IMR-90 (cell line): Measurements from ENCODE around the gene DVL3. TPM values are rescaled to one million over a fixed set of nuclear protein-coding genes. Genes with fewer than 3 reads are reported as not detected.

Experiments
- ATAC-seq: fragments of 200-7000 bp; cut with Tn5 transposase; 2 replicates; pipeline ENCODE4 v1.9.1; 2020; ENCODE audit warnings: low read depth, mild to moderate bottlenecking, moderate library complexity
- BruUV-seq: library from RNA; stranded (reverse); fragments of 400-500 nt; replicated peaks from 2 replicates; lab custom pipeline; 2021; lab: Mats Ljungman, UMichigan
- CTCF ChIA-PET: fragments of 300-600 bp; formaldehyde crosslinking; extraction: SDS; loops from one replicate; lab custom pipeline; 2021; ENCODE audit warnings: antibody characterized with exemption; lab: Yijun Ruan, JAX
- POLR2A ChIA-PET: fragments of 300-600 bp; sonication (Branson Sonifier 250); formaldehyde crosslinking; loops from one replicate; lab custom pipeline; 2022; ENCODE audit warnings: antibody characterized with exemption; ENCODE audit not compliant: unreplicated experiment; lab: Charles Lee
- DNase-seq: peaks from one replicate; pipeline ENCODE4 v3.0.0; 2013
- H2AFZ ChIP-seq: replicated peaks from 2 replicates; pipeline ENCODE3; 2013; ENCODE audit warnings: low read length, mild to moderate bottlenecking; ENCODE audit not compliant: poor library complexity
- H2AK5ac ChIP-seq: 2 replicates; pipeline ENCODE4 v1.6.1; 2013; ENCODE audit warnings: low read depth, low read length, inconsistent platforms
- H2AK9ac ChIP-seq: replicated peaks from 2 replicates; pipeline ENCODE3; 2013; ENCODE audit warnings: mild to moderate bottlenecking, low read depth, low read length, moderate library complexity; ENCODE audit not compliant: poor library complexity
- H2BK120ac ChIP-seq: 2 replicates; pipeline ENCODE4 v1.6.1; 2013; ENCODE audit warnings: low read depth, low read length, inconsistent platforms
- H2BK15ac ChIP-seq: 3 replicates; pipeline ENCODE4 v1.6.1; 2013; ENCODE audit warnings: low read depth, low read length, inconsistent platforms
- H2BK20ac ChIP-seq: 2 replicates; pipeline ENCODE4 v1.6.1; 2013; ENCODE audit warnings: low read depth, mild to moderate bottlenecking, inconsistent platforms, low read length, moderate library complexity
- H2BK5ac ChIP-seq: 2 replicates; pipeline ENCODE4 v1.6.1; 2013; ENCODE audit warnings: mild to moderate bottlenecking, low read depth, low read length, inconsistent platforms; ENCODE audit not compliant: poor library complexity, severe bottlenecking
- H3K14ac ChIP-seq: replicated peaks from 2 replicates; pipeline ENCODE4 v1.6.1; 2013; ENCODE audit warnings: low read depth, low read length, inconsistent platforms
- H3K18ac ChIP-seq: 2 replicates; pipeline ENCODE4 v1.6.1; 2013; ENCODE audit warnings: low read depth, low read length, control low read depth
- H3K23ac ChIP-seq: 2 replicates; pipeline ENCODE4 v1.6.1; 2013; ENCODE audit warnings: low read depth, low read length, inconsistent platforms
- H3K27ac ChIP-seq: 2 replicates; pipeline ENCODE4 v1.5.1; 2013; ENCODE audit warnings: mild to moderate bottlenecking, control low read depth, low read length; ENCODE audit not compliant: insufficient read depth
- H3K27me3 ChIP-seq: 2 replicates; pipeline ENCODE4 v1.6.1; 2013; ENCODE audit warnings: low read length; ENCODE audit not compliant: control insufficient read depth, insufficient read depth
- H3K36me3 ChIP-seq: 2 replicates; pipeline ENCODE4 v1.6.1; 2013; ENCODE audit warnings: low read length, mixed read lengths; ENCODE audit not compliant: control insufficient read depth, insufficient read depth
- H3K4ac ChIP-seq: 2 replicates; pipeline ENCODE4 v1.6.1; 2013; ENCODE audit warnings: low read depth, low read length, inconsistent platforms
- H3K4me1 ChIP-seq: 2 replicates; pipeline ENCODE4 v1.6.1; 2013; ENCODE audit warnings: low read length, mixed read lengths; ENCODE audit not compliant: control insufficient read depth, insufficient read depth
- H3K4me2 ChIP-seq: 2 replicates; pipeline ENCODE4 v1.6.1; 2013; ENCODE audit warnings: low read depth, mild to moderate bottlenecking, control low read depth, low read length, moderate library complexity
- H3K4me3 ChIP-seq: 2 replicates; pipeline ENCODE4 v1.5.1; 2013; ENCODE audit warnings: low read depth, mild to moderate bottlenecking, control low read depth, low read length, moderate library complexity; ENCODE audit not compliant: insufficient read depth
- H3K56ac ChIP-seq: 2 replicates; pipeline ENCODE4 v1.6.1; 2013; ENCODE audit warnings: low read length, inconsistent platforms; ENCODE audit not compliant: insufficient read depth; ENCODE audit errors: extremely low read depth
- H3K79me1 ChIP-seq, 2 experiments: 2 replicates each; pipeline ENCODE4 v1.6.1; 2013; ENCODE audit warnings: low read length in 2 of 2, inconsistent platforms in 1 of 2, low read depth in 1 of 2
- H3K9ac ChIP-seq: 2 replicates; pipeline ENCODE4 v1.6.1; 2013; ENCODE audit warnings: low read depth, low read length, control low read depth
- H3K9me1 ChIP-seq: 2 replicates; pipeline ENCODE4 v1.6.1; 2013; ENCODE audit warnings: low read length, inconsistent platforms; ENCODE audit not compliant: insufficient read depth
- H3K9me3 ChIP-seq: 2 replicates; pipeline ENCODE4 v1.6.1; 2013; ENCODE audit warnings: low read length; ENCODE audit not compliant: control insufficient read depth, insufficient read depth
- H4K20me1 ChIP-seq: 2 replicates; pipeline ENCODE4 v1.6.1; 2013; ENCODE audit warnings: low read length, inconsistent platforms; ENCODE audit not compliant: insufficient read depth
- H4K5ac ChIP-seq: 2 replicates; pipeline ENCODE4 v1.6.1; 2013; ENCODE audit warnings: mild to moderate bottlenecking, low read depth, low read length, control low read depth
- H4K8ac ChIP-seq, 2 experiments: 2 replicates each; pipeline ENCODE4 v1.6.1; 2013; ENCODE audit warnings: low read depth in 2 of 2, low read length in 2 of 2, control low read depth in 1 of 2, inconsistent platforms in 1 of 2
- H4K91ac ChIP-seq: 2 replicates; pipeline ENCODE4 v1.6.1; 2013; ENCODE audit warnings: low read depth, low read length, inconsistent platforms; ENCODE audit not compliant: insufficient read depth
- BHLHE40 ChIP-seq: fragments of 150-350 bp; IDR thresholded peaks from 2 replicates; pipeline ENCODE4 v1.6.1; 2016; ENCODE audit warnings: mild to moderate bottlenecking, low read depth, low read length
- MXI1 ChIP-seq: IDR thresholded peaks from 2 replicates; pipeline ENCODE4 v1.6.1; 2012; ENCODE audit warnings: low read depth, mild to moderate bottlenecking, low read length, moderate library complexity, borderline replicate concordance
- NFE2L2 ChIP-seq: fragments of 150-350 bp; IDR thresholded peaks from 2 replicates; pipeline ENCODE4 v1.6.1; 2016; ENCODE audit warnings: low read depth, mild to moderate bottlenecking, low read length
- WGBS, 2 experiments: methylation state at CpG; one replicate each; pipeline versions ENCODE4 v1.1.5 to v1.1.7; 2013; ENCODE audit warnings: missing lambda C conversion rate in 2 of 2; ENCODE audit not compliant: insufficient read length in 1 of 2; ENCODE audit errors: extremely low coverage in 2 of 2; 5-methylcytosine and 5-hydroxymethylcytosine counted together
- dilution Hi-C: fragments of 300-500 bp; cut with HindIII; formaldehyde crosslinking; loops from one replicate; pipeline ENCODE4 v1.14.3; 2018; ENCODE audit warnings: low sequenced_read_pairs; ENCODE audit not compliant: unreplicated experiment
- in situ Hi-C: fragments of 300-500 bp; cut with MboI; formaldehyde crosslinking; loops from 3 replicates; pipeline ENCODE4 v1.14.3; 2019; ENCODE audit warnings: low sequenced_read_pairs, inconsistent platforms, mixed read lengths
- intact Hi-C: fragments of 100-400 bp; cut with micrococcal nuclease; formaldehyde crosslinking; loops from 2 replicates; pipeline ENCODE4 v1.10.0; 2022
- polyA plus RNA-seq, 3 experiments: library from polyadenylated mRNA; depleted of rRNA; stranded (reverse); fragments of >200 nt; gene quantifications; 2 replicates each; pipeline ENCODE4 v1.2.3, GENCODE V29; 2012; ENCODE audit warnings: low replicate concordance in 1 of 3
- total RNA-seq: library from RNA; depleted of rRNA; stranded (reverse); fragments of >200 nt; gene quantifications from 2 replicates; pipeline ENCODE4 v1.2.3, GENCODE V29; 2012

The DVL3 gene
- total and polyA plus RNA-seq, 2 of the 4 experiments (the other 2 are of a cell fraction), result 23.3 to 40.4 TPM

GRCh38 chr3:184145751-184146270 is 9.4 kb upstream of the DVL3 start:
- H2AFZ ChIP-seq, result no peak overlapping the region

More at GRCh38 chr3:184145751-184146270, 9.4 kb upstream of the DVL3 start:
- Histone ChIP-seq H3K9me1 (no peaks in the 10 kb centered on the region; the same call in 1 of the 2 replicates), H2BK5ac (no peak overlapping the region), H2BK20ac (no peak overlapping the region), H3K4ac (no peak overlapping the region), H3K14ac (no peak overlapping the region), H3K4me1 (0 out of 2 replicates have a peak, but pooled peaks cover 2% of the 10 kb centered on the region), H3K79me1 (peaks cover 8 to 15% of the 10 kb centered on the region in 2 experiments), H2AK5ac (no peak overlapping the region), H2AK9ac (no peak overlapping the region), H3K27ac (no peak overlapping the region), H2BK15ac (no peak overlapping the region), H3K56ac (no peak overlapping the region), H3K4me2 (no peak overlapping the region), H4K20me1 (peaks cover 15% of the 10 kb centered on the region), H4K8ac (no peak overlapping the region), H3K23ac (no peak overlapping the region), H4K5ac (no peak overlapping the region), H3K36me3 (peaks cover 40% of the 10 kb centered on the region), H3K4me3 (no peak overlapping the region), H3K9me3 (no peaks in the 10 kb centered on the region), H3K27me3 (no peaks in the 10 kb centered on the region), H2BK120ac (no peak overlapping the region), H4K91ac (no peak overlapping the region), H3K9ac (no peak overlapping the region), H3K18ac (no peak overlapping the region)
- dilution Hi-C loops, result no loop called here
- intact Hi-C loops, result loop anchor here (1.0 to 5.0 kb wide), 2 partner anchors 106 to 143 kb away; no protein-coding TSS in a partner anchor
- ATAC-seq (no peak), DNase-seq (no peak)
- TF ChIP-seq NFE2L2 (no peak), BHLHE40 (no peak), MXI1 (no peak)
- in situ Hi-C loops, result no loop called here
- CTCF ChIA-PET, result no interaction called here
- no TSS peak for BruUV-seq
- POLR2A ChIA-PET, result no interaction called here
- WGBS, 2 experiments, result 100% methylated on average over 3 of the region's 8 CpGs; no CpG with 5 or more reads in 1 of the 2 experiments
